ENCODE results near the gene SLC12A3. TPM values are rescaled to one million over a fixed set of nuclear protein-coding genes. Genes with fewer than 3 reads are reported as not detected.

The SLC12A3 gene
- total RNA-seq, 4 donors from 2014 or later = not detected

GRCh38 chr16:56830669-56831068 is 34.3 kb upstream of the SLC12A3 start:
- H3K36me3 ChIP-seq = peaks cover 46 to 80% (median 58%) of the 10 kb centered on the region in 4 donors
- H3K27ac ChIP-seq (replicated peaks in 1 of 4) = no peak overlapping the region
- H3K27me3 ChIP-seq = no peaks in the 10 kb centered on the region
- no peaks in the 10 kb centered on the region for H3K4me1 ChIP-seq
- WGBS = 89% methylated on average over 2 of the region's 2 CpGs
- intact Hi-C loops (cut with DNase I) = no loop called here
- H3K4me3 ChIP-seq = no peak overlapping the region
- H3K9me3 ChIP-seq = no peaks in the 10 kb centered on the region
- TF ChIP-seq, protein P1, sequence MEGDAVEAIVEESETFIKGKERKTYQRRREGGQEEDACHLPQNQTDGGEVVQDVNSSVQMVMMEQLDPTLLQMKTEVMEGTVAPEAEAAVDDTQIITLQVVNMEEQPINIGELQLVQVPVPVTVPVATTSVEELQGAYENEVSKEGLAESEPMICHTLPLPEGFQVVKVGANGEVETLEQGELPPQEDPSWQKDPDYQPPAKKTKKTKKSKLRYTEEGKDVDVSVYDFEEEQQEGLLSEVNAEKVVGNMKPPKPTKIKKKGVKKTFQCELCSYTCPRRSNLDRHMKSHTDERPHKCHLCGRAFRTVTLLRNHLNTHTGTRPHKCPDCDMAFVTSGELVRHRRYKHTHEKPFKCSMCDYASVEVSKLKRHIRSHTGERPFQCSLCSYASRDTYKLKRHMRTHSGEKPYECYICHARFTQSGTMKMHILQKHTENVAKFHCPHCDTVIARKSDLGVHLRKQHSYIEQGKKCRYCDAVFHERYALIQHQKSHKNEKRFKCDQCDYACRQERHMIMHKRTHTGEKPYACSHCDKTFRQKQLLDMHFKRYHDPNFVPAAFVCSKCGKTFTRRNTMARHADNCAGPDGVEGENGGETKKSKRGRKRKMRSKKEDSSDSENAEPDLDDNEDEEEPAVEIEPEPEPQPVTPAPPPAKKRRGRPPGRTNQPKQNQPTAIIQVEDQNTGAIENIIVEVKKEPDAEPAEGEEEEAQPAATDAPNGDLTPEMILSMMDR (IDR thresholded peaks at IDR 0.05) = no peak
- TF ChIP-seq POLR2AphosphoS5 (IDR thresholded peaks at IDR 0.05) (no peak), POLR2A (IDR thresholded peaks at IDR 0.05; ENCODE audit: low read depth) (no peak), EP300 (IDR thresholded peaks at IDR 0.05) (no peak)
- no peak for DNase-seq (ENCODE audit: extremely low spot score)

GRCh38 chr16:56832768-56833167 is 32.2 kb upstream of the SLC12A3 start:
- H3K4me3 ChIP-seq = no peak overlapping the region
- no peaks in the 10 kb centered on the region for H3K4me1 ChIP-seq
- no peak overlapping the region for H3K27ac ChIP-seq (replicated peaks in 1 of 4)
- intact Hi-C loops (cut with DNase I) = no loop called here
- no peak for TF ChIP-seq EP300 (IDR thresholded peaks at IDR 0.05)
- TF ChIP-seq, protein P1 (IDR thresholded peaks at IDR 0.05) = no peak
- no peak for TF ChIP-seq POLR2AphosphoS5 (IDR thresholded peaks at IDR 0.05)
- TF ChIP-seq POLR2A (IDR thresholded peaks at IDR 0.05; ENCODE audit: low read depth) = no peak
- H3K36me3 ChIP-seq = peaks cover 43 to 89% (median 71%) of the 10 kb centered on the region in 4 donors
- no peaks in the 10 kb centered on the region for H3K9me3 ChIP-seq
- H3K27me3 ChIP-seq = no peaks in the 10 kb centered on the region
- no peak for DNase-seq (ENCODE audit: extremely low spot score)

GRCh38 chr16:56833243-56833970 is 31.6 kb upstream of the SLC12A3 start:
- Histone ChIP-seq H3K27me3 (no peaks in the 10 kb centered on the region), H3K27ac (replicated peaks in 1 of 4) (no peak overlapping the region), H3K9me3 (no peaks in the 10 kb centered on the region), H3K4me1 (no peaks in the 10 kb centered on the region), H3K36me3 (peaks cover 49 to 95% (median 76%) of the 10 kb centered on the region in 4 donors), H3K4me3 (no peak overlapping the region)
- TF ChIP-seq EP300 (IDR thresholded peaks at IDR 0.05) = no peak
- no peak for TF ChIP-seq POLR2A (IDR thresholded peaks at IDR 0.05; ENCODE audit: low read depth)
- TF ChIP-seq POLR2AphosphoS5 (IDR thresholded peaks at IDR 0.05) = no peak
- TF ChIP-seq, protein P1 (IDR thresholded peaks at IDR 0.05) = no peak
- 92% methylated on average over 9 of the region's 9 CpGs for WGBS
- no peak for DNase-seq (ENCODE audit: extremely low spot score)
- intact Hi-C loops (cut with DNase I) = no loop called here

DNA sequence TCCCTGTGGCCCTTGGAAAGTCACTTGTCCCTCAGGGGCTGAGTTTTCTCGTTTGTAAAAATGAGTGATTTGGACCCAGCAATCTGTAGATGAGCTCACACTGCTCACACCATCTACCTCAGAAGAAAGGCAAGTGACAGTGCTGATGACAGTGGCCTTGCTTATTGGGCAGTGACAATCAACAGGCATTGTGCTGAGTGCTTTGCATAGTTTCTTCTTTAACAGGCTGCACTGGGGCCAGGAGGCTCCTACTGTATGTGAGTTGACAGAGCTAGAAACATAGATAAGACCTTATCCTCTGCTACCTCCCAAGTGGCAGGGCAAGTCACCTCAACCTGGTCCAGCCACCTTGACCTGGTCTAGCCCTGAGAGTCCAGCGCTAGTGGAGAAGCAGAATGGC is 29.7 kb upstream of the SLC12A3 start:
- H3K9me3 ChIP-seq = no peaks in the 10 kb centered on the region
- 88% methylated on average over 2 of the region's 2 CpGs for WGBS
- TF ChIP-seq, protein P1 (IDR thresholded peaks at IDR 0.05) = no peak
- TF ChIP-seq POLR2AphosphoS5 (IDR thresholded peaks at IDR 0.05) (no peak), EP300 (IDR thresholded peaks at IDR 0.05) (no peak), POLR2A (IDR thresholded peaks at IDR 0.05; ENCODE audit: low read depth) (no peak)
- intact Hi-C loops (cut with DNase I) = no loop called here
- no peak overlapping the region for H3K4me3 ChIP-seq
- H3K27ac ChIP-seq (replicated peaks in 1 of 4) = no peak overlapping the region
- DNase-seq (ENCODE audit: extremely low spot score) = no peak
- H3K36me3 ChIP-seq = peaks cover 47 to 97% (median 82%) of the 10 kb centered on the region in 4 donors
- H3K4me1 ChIP-seq = no peaks in the 10 kb centered on the region
- H3K27me3 ChIP-seq = no peaks in the 10 kb centered on the region

All from esophagus muscularis mucosa (tissue), 4 donors.